Anterior cingulate cortex (tissue), 58 donors: ENCODE results near the gene PRTFDC1.
"Not testable (repeated sequence)": the region's sequence is repeated elsewhere in the genome, so short reads cannot be mapped to it uniquely, and the experiment has no call there.

Experiments
- DNase-seq, 58 donors: peaks; one replicate each; lab custom pipeline; 2025; lab: John Stamatoyannopoulos, UW

PRTFDC1 gene

DNA sequence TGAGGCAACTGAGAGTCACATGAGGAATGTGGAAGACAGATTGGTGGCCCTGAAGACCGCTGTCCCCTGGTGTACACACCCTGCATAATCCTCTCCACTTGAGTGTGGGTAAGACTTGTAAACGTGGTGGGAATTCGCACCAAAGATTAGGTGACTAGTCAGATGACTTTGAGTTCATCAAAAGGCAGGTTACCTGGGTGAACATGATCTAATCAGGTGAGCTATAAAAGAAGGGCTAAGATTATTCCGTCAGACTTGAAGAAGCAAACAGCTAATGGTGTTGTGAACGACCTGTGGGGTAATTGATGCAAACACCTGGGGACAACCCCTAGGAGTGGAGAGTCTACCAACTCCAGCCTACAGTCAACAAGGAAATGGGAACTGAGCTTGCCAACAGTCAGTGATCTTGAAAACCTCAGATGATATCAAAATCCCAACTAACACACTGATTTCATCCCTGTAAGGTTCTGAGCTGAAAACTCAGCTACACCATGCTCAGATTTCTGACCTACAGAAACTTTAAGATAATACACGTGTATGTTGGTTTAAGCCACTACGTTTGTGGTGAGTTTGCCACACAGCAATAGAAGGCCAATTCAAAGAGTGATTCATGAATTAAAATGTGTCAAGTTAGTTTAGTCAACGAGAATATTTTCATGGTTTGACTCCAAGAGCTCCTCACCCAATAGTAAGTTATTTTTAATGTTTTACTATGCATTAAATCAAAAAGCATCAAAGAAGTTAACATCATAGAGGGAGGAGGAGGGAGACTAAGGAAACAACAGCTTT, 16.7 kb downstream of the PRTFDC1 start:
- no peak for DNase-seq

GRCh38 chr10:24931236-24931635, 21.2 kb downstream of the PRTFDC1 start:
- no peak for DNase-seq

GRCh38 chr10:24930427-24930826, 22.0 kb downstream of the PRTFDC1 start:
- DNase-seq, result no peak

DNA sequence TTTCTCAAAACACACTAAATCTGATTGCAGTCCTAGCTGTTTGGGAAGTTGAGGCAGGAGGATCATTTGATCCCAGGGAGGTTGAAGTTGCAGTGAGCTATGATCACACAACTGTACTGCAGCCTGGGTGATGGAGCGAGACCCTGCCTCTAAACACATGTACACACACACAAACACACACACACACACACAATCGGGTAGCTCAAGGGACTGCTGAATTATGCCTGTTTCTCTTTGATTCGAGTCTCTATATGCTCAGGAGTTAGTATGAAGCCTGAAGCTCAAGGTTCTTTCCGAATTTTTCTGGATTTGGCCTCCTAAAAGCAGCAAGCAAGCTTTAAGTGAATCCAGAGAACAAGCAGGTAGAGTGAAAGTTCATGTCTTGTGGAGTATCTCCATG, 22.5 kb downstream of the PRTFDC1 start:
- DNase-seq, result no peak

DNA sequence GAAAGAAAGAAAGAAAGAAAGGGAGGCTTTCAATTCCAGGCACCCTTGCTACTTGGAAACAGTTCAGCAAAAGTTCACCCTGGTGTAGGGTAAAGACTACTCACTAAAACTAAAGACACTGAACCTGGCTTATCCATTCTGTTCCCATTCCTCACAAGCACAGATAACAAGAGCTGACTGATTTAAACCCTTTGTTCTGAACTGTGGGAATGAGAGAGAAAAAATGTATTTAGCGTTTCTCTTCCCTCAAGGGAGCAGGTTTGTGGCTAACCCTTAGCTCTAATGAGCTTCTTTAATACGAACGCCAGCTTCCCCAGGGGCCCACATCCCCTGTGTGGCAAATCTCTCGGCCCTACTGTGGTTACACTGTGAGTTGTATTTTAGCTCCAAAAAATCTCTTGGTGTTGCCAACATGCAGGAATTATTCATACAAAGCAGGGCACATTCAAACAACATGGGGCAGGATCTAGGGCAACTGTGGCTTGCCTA, 23.3 kb downstream of the PRTFDC1 start:
- peak in 7 of 58 donors; percentile 7 to 47 (median 29) for DNase-seq

DNA sequence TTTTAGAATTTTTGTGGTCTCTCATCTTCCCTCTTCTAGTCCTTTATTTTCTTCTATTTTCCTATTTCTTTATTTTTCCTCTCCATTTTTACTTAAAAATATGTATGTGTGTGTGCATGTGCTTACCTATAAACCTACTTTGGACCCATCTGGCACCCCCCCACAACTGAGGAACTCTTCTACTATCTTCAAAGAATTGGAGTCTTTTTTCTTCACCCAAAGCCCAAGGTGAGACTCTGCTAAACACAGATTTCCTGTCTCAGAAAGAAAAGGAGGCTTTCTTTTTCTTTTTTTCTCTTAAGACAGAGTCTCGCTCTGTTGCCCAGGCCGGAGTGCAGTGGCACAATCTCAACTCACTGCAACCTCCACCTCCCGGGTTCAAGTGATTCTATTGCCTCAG, 24.2 kb downstream of the PRTFDC1 start:
- DNase-seq, result no peak

- DNase-seq, result no peak
These were observed 25.8 kb downstream of the PRTFDC1 start for GRCh38 chr10:24926557-24926956.

DNA sequence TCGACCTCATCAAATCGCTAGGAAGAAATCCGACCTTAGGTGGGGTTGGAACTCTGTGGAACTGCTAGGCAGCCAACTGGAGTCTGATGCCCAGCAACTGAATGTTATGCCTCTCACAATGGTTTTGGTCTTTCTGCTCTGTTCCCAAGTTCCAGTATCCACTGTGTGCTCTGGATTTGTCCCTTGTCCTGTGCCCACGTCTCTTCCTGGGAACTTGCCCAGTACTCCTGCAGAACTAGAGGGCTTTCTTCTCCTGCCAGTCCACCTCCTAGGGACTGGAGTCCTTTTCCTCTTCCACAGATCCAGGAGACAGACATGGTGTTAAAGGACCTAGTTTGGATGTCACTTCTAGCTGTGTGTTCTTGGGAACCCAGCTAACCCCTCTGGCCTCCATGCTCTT, 26.6 kb downstream of the PRTFDC1 start:
- DNase-seq, result peak in 32 of 58 donors; percentile 7 to 79 (median 46)

DNA sequence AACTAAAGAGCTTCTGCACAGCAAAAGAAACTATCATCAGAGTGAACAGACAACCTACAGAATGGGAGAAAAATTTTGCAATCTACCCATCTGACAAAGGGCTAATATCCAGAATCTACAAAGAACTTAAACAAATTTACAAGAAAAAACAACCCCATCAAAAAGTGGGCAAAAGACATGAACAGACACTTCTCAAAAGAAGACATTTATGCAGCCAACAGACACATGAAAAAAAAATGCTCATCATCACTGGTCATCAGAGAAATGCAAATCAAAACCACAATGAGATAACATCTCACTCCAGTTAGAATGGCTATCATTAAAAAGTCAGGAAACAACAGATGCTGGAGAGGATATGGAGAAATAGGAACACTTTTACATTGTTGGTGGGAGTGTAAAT, 27.9 kb downstream of the PRTFDC1 start:
- DNase-seq, result not testable (repeated sequence)

- DNase-seq, result not testable (repeated sequence)
These were observed 30.1 kb downstream of the PRTFDC1 start for GRCh38 chr10:24922222-24922868.

DNA sequence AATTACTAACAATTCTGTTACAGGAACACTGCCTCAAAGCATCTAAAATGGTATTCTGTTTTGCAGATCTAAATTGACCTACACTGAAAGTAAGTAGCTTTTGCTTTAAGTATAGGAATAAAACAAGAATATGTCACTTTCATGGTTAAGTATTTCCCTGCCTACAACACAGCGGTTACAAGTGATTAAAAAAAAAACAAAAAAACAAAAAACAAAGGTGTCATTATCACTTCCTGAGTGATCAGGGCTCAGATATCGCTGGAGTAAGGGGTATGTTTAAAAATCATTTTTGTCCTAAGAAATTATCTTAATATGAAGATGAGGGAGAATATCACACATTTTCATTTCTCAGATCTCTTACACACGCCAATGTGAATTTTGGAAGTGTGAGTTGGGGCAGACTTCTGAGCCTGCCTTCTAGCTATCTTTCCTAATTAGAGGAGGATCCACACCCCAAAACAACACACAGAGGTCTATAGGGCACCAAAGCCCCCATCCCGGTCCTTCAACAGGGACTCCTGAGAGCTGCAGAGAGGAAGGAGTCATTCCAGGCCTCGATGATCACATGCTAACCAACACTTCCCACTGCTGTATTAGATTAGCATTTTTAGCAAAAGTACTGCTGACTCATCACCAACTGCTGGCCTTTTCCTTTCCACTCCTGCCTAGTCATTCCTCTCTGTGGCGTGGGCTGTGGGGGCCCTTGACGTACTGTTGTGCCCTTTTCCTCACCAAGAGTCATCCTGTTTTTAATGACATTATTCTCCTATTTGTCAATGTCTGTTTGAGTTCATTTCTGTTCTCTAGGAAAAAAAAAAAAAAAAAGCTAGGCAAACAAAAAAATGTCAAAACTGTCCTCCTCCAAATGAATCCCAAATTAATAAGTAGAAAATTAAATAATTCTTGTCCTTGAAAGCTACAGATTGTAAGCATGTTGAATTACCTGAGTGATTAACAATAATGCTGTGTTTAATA, 31.2 kb downstream of the PRTFDC1 start:
- peak in 47 of 58 donors; percentile 12 to 81 (median 38) for DNase-seq

GRCh38 chr10:24920192-24920591, 32.2 kb downstream of the PRTFDC1 start:
- DNase-seq, result not testable (repeated sequence)

- DNase-seq, result not testable (repeated sequence)
These were observed 32.8 kb downstream of the PRTFDC1 start for GRCh38 chr10:24919629-24920028.

GRCh38 chr10:24917979-24918378, 34.4 kb downstream of the PRTFDC1 start:
- DNase-seq, result no peak

DNA sequence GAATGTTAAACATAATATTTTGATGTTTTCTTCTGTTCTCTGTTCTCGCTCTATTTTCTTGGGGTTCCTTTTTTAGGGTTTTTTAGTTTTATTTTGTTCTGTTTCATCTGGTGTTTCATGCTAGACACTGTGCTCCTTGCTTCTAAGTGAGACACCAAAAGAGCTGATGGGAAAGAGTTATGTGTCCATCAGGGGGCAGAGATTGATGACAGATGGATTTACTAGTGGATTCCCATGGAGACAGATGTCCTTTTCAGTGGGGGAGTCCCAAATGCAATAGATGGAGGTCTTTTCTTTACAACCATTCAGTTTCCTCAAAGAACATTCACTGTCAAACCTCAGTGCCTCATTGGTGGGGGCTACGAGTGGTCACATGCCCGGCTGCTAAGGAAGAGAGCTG, 34.9 kb downstream of the PRTFDC1 start:
- no peak for DNase-seq

DNA sequence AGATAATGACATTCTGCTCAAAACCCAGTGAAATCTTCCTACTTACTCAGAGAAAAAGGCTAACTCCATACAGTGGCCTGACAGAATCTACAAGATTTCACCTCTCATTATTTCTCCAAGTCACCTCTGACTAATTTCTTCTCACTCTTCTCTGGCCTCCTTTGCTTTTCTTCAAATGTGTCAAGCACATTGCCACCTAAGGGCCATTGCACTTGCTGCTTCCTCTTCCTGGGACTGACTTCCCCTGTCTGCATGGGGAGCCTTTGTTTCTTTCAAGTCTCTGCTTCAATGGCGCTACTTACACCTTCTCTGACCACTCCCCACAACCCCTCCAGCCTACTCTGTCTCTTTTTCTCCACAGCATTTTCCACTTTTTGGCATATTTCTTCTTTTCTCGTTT, 36.0 kb downstream of the PRTFDC1 start:
- DNase-seq, result no peak

GRCh38 chr10:24915304-24915703, 37.1 kb downstream of the PRTFDC1 start:
- no peak for DNase-seq

DNA sequence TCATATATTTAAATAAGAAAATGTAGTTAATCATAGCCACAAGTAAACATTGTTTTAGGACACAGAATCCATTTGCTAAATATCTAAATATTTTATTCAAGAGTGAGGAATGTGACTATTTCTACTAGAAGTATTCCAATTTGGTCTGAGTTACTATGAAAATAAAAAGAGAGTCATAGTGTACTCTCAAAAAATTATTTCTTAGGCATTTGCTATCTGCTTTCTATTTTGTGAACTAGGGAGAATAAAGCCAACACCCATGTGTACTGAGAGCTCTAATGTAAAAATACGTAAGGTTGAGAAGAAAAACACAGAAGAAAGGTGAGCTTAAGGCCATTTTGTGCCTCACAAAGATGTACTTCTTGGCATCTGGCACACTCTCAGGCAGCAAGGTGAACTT, 38.3 kb downstream of the PRTFDC1 start:
- no peak for DNase-seq

DNA sequence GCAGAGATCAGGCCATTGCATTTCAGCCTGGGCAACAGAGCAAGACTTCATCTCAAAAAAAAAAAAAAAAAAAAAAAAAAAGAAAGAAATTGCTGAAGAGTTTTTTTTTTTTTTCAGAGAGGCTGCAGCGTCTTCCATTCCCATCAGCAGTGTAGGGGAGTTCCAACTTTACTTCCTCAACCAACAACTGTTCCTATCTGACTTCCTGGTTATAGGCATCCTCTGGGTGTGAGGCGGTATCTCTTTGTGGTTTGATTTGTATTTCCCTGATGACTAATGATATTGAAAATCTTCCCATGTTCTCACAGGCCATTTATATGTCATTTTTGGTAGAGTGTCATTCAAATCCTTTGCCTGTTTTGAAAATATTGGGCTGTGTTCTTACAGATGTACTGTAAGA, 40.2 kb downstream of the PRTFDC1 start:
- no peak for DNase-seq

DNA sequence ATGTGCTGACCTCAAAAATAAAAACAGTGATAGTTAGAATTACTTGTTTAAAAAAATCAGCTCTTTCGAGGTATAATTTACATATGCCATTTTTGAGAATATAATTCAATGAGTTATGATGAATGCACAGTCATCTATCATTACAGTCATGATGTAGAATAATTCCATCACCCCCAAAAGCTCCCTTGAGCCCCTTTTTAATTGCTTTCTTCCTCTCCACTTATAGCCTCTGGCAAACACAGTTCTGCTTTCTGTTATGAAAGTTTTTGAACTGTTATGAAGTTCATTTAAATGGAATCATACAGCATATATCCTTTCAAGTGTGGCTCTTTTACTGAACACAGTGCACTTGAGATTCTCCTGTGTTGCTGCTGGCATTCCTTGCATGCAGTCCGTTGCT, 41.4 kb downstream of the PRTFDC1 start:
- no peak for DNase-seq

- no peak for DNase-seq
These were observed 41.8 kb downstream of the PRTFDC1 start for GRCh38 chr10:24910574-24910973.
